ENCODE results near the gene MAML3. TPM values are rescaled to one million over a fixed set of nuclear protein-coding genes. Genes with fewer than 3 reads are reported as not detected.

Gene MAML3
- total and polyA plus RNA-seq, 8 donors: 1.7 to 20.3 (median 8.4) TPM

GRCh38 chr4:139720806-139721205, 433.2 kb downstream of the MAML3 start:
- peaks cover 0 to 5% (median 2%) of the 10 kb centered on the region in 4 donors for H3K4me1 ChIP-seq

DNA sequence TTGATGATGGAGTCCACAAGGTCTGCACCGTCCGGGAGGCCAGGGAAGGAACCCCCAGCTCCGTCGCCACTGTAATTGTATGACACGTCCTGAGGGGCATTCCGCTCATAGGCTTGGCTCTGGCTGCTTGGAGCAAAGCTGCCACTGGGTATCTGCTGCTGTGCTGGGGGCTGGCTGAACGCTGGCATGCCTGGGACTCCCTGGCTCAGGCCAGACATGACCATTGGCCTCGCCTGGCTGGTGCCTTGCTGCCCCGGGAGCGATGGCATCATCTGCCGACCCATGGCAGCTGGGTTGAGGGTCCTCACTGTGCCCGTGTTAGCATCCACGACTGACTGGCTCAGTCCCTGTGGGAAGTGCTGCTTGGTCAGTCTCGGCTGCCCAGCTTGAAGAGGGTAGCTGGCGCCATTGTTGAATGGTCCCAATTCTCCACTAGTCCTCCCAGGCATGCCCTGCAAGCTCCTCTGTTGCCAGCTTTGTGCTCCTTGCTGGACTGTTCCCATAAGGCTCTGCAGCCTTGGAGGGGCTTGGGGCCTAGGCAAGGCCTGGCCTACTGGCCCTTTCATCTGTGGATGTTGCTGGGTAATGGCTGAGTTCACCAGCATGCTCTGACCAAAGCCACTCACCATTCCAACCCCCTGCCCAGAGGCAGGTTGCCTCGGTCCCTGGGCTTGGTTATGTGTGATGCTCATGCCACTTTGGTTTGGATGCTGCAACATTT, 434.4 kb downstream of the MAML3 start:
- Histone ChIP-seq H3K27me3 (no peaks in the 10 kb centered on the region), H3K9me3 (no peaks in the 10 kb centered on the region), H3K4me3 (no peak overlapping the region), H3K4me1 (peaks cover 0 to 11% (median 4%) of the 10 kb centered on the region in 4 donors), H3K36me3 (peaks cover 0 to 45% (median 37%) of the 10 kb centered on the region in 4 donors), H3K27ac (no peak overlapping the region)
- no peak for TF ChIP-seq CTCF (IDR thresholded peaks at IDR 0.05)
- TF ChIP-seq POLR2A (IDR thresholded peaks at IDR 0.05): no peak
- TF ChIP-seq EP300 (IDR thresholded peaks at IDR 0.05): no peak
- no peak for TF ChIP-seq POLR2AphosphoS5 (IDR thresholded peaks at IDR 0.05)
- intact Hi-C loops (cut with DNase I; ENCODE audit: low total_unique reads): no loop called here
- 96 to 98% (median 97%) methylated on average over 4 to 16 of the region's 16 CpGs for WGBS, 5 donors
- no peak for DNase-seq

More at GRCh38 chr4:139720806-139721205, 433.2 kb downstream of the MAML3 start:
- Histone ChIP-seq H3K4me3 (no peak overlapping the region), H3K27me3 (no peaks in the 10 kb centered on the region), H3K27ac (no peak overlapping the region), H3K9me3 (no peaks in the 10 kb centered on the region), H3K36me3 (peaks cover 0 to 57% (median 46%) of the 10 kb centered on the region in 4 donors)
- no peak for TF ChIP-seq POLR2AphosphoS5 (IDR thresholded peaks at IDR 0.05)
- TF ChIP-seq POLR2A (IDR thresholded peaks at IDR 0.05): no peak
- no peak for TF ChIP-seq EP300 (IDR thresholded peaks at IDR 0.05)
- no peak for TF ChIP-seq CTCF (IDR thresholded peaks at IDR 0.05)
- no peak for DNase-seq
- 75 to 91% (median 84%) methylated on average over 6 of the region's 6 CpGs for WGBS, 5 donors
- intact Hi-C loops (cut with DNase I; ENCODE audit: low total_unique reads): no loop called here

DNA sequence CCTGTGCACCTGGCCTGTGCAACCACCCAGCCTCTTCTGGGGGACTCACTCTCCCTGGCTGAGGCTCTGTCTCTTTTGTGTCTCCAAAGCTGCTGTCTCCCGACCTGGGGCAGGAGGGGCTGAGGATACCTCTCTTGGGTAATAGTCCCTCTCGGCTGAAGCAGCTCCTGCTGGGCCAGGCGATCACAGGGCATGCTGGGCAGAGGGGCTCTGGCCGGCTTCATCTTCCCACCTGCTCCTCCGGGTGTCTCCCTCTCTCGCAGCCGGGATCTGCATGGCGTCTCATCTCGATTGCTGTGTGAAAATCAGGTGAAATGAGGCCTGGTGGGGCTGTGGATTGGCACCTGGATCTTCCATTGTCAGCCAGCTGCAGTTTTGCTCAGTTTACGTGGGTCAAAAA, 435.2 kb downstream of the MAML3 start:
- H3K27me3 ChIP-seq: no peaks in the 10 kb centered on the region
- 86 to 93% (median 88%) methylated on average over 10 of the region's 10 CpGs for WGBS, 5 donors
- TF ChIP-seq POLR2AphosphoS5 (IDR thresholded peaks at IDR 0.05) (no peak), EP300 (IDR thresholded peaks at IDR 0.05) (no peak), POLR2A (IDR thresholded peaks at IDR 0.05) (no peak), CTCF (IDR thresholded peaks at IDR 0.05) (no peak)
- no peak for DNase-seq
- H3K4me1 ChIP-seq: peaks cover 0 to 15% (median 5%) of the 10 kb centered on the region in 4 donors
- intact Hi-C loops (cut with DNase I; ENCODE audit: low total_unique reads): no loop called here
- peaks cover 0 to 39% (median 34%) of the 10 kb centered on the region in 4 donors for H3K36me3 ChIP-seq
- H3K27ac ChIP-seq: no peak overlapping the region
- H3K9me3 ChIP-seq: no peaks in the 10 kb centered on the region
- no peak overlapping the region for H3K4me3 ChIP-seq

DNA sequence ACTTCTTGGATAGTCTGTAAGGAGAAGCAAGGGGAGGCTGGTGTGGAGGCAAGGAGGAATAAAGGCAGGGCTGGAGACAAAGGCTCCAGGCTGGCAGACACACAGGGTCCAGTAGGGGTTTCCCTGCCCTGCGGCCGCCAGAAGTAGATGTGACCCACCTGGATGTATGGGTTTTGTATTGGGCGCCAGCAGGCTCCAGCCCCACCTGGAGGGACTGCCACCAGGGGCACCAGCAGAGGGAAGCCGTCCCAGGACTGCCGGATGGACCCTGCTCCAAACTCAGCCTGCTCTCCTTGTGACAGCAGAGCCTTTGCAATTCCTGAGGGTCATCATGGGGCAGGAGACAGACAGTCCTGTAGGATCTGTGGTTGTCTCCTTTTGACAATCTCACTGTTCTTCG, 435.6 kb downstream of the MAML3 start:
- WGBS, 5 donors: 93 to 97% (median 95%) methylated on average over 5 to 6 of the region's 6 CpGs
- Histone ChIP-seq H3K27ac (no peak overlapping the region), H3K4me3 (no peak overlapping the region), H3K36me3 (peaks cover 0 to 38% (median 32%) of the 10 kb centered on the region in 4 donors), H3K27me3 (no peaks in the 10 kb centered on the region), H3K9me3 (no peaks in the 10 kb centered on the region), H3K4me1 (peaks cover 0 to 19% (median 5%) of the 10 kb centered on the region in 4 donors)
- no peak for TF ChIP-seq POLR2AphosphoS5 (IDR thresholded peaks at IDR 0.05)
- DNase-seq: no peak
- intact Hi-C loops (cut with DNase I; ENCODE audit: low total_unique reads): no loop called here
